ACHN (cell line): ENCODE data around the gene CEP85.
A peak's percentile ranks its signal among the peaks of the same experiment; 100 is the strongest.
"Not testable (repeated sequence)": the region's sequence is repeated elsewhere in the genome, so short reads cannot be mapped to it uniquely, and the experiment has no call there.

Experiments
- DNase-seq: peaks from one replicate; pipeline ENCODE4 v3.0.0-alpha.2; 2015
- in situ Hi-C: cut with HindIII; loops from 2 replicates; pipeline ENCODE4 v1.10.0; 2017; ENCODE audit warnings: low sequenced_read_pairs, low pct_ligation_motif_present, low pct_unique_long_range_greater_than_20kb

Gene CEP85

GRCh38 chr1:26220199-26220912 lies 13.6 kb upstream of the CEP85 start:
- no peak for DNase-seq
- in situ Hi-C loops = no loop called here

DNA sequence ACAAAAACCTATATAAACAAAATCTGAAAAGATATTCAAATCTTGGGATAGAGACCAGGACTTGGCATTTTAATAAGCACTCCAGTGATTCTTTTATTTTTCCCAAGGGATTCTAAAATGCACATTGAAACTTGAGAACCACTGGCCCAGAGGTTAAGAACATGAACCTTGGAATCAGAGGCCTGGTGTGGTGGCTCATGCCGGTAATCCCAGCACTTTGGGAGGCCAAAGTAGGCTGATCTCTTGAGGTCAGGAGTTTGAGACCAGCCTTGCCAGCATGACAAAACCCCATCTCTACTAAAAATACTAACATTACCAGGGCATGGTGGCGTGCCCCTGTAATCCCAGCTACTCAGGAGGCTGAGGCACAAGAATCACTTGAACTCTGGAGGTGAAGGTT lies 12.9 kb upstream of the CEP85 start:
- in situ Hi-C loops = no loop called here
- DNase-seq = no peak

DNA sequence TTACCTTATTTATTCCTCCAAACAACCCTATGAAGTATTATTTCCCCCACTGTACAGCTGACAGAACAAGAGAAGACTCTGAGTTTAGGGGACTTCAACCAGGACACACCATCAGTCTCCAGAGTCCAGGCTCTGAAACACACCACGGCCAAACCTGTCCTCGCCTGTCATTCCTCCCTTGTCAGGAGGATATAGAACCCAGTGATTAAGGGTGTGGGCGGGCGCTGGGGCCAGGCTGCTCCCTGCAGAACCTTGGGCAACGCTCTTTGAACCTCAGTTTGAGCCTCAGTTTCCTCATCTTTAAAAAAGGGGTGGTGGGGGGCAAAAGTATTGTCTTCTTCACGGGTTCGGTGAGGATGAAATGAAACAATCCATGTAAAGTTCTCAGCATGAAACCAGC lies 9.4 kb upstream of the CEP85 start:
- in situ Hi-C loops = no loop called here
- DNase-seq = no peak

- DNase-seq = peak; percentile 2
- in situ Hi-C loops = no loop called here
These were observed 8.8 kb upstream of the CEP85 start for GRCh38 chr1:26225033-26225831.

- in situ Hi-C loops = not testable (repeated sequence)
These were observed 3.3 kb upstream of the CEP85 start for GRCh38 chr1:26230682-26231081.

DNA sequence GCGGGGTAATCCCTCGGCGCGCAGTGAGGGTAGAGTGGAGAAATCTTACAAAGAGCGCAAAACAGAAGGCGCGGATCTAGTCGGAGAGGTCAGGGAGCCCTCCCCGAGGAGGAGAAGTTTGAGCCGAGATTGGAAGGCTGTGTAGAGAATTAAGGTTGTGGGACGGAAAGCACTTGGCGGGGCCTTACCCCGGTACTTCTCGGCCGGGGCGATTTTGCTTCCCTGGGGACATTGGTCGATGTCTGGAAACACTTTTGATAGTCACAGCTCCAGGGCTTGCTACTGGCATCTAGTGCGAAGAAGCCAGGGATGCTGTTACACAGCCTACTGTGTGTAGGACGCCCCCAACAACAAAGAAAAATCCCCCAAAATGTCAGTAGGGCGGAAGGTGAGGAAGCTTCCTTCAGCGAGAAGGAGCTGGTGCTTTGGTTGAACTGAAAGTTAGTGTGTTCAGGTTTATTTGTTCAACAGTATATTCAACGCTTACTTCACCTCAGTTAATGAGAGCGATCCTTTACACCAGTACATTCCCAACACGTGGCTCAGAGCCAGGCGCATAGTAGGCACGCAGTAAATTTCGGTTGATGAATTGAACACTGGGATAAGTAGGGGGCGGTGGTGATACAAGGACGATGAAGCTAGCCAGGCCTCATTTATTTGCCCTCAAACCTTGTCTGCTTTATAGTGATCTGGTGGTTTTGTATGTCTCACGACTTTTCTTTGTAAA lies 807 bp downstream of the CEP85 start:
- DNase-seq = peak; percentile 20
- in situ Hi-C loops = no loop called here

More at GRCh38 chr1:26230682-26231081, 3.3 kb upstream of the CEP85 start:
- DNase-seq = not testable (repeated sequence)

GRCh38 chr1:26237230-26237966 lies 3.4 kb downstream of the CEP85 start:
- peak; percentile 26 for DNase-seq
- in situ Hi-C loops = no loop called here

GRCh38 chr1:26239936-26240335 lies 5.9 kb downstream of the CEP85 start:
- in situ Hi-C loops = no loop called here
- DNase-seq = no peak

DNA sequence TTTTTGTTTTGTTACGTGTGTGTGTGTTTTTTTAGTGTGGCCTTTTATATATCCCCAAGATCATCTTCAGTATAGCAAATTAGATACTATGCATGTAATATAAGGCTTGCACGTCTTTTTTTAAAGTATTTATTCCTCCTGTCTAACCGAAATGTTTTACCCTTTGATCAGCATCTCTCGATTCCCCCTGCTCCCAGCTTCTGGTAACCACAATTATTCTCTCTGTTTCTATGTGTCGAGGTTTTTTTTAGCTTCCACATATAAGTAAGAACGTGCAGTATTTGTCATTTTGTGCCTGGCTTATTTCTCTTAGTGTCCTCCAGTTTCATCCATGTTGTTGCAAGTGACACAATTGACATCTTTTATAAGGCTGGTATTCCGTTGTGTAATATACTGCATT lies 18.7 kb downstream of the CEP85 start:
- DNase-seq = no peak
- in situ Hi-C loops = no loop called here

GRCh38 chr1:26254404-26254803 lies 20.4 kb downstream of the CEP85 start:
- in situ Hi-C loops = no loop called here

GRCh38 chr1:26257222-26257621 lies 23.2 kb downstream of the CEP85 start:
- in situ Hi-C loops = no loop called here
- DNase-seq = no peak

More at GRCh38 chr1:26254404-26254803, 20.4 kb downstream of the CEP85 start:
- DNase-seq = no peak

DNA sequence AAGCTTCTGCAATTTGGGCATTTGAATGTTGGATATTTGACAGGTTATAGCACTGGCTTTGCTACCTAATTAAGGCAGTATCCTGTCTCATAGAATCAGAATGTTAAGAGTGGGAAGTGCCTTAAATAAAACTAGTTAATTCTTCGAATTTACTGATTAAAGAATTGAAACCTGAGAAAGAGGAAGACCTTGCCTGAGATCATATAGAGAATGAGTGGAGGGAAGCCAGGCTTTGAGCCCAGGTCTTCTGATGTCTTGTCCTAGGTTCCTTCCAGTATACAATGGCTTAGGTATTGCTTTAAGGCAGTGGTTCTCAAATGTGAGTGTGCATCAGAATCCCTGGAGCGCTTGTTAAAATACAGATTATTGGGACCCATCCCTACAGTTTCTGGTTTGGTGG lies 25.0 kb downstream of the CEP85 start:
- in situ Hi-C loops = no loop called here
- DNase-seq = no peak

DNA sequence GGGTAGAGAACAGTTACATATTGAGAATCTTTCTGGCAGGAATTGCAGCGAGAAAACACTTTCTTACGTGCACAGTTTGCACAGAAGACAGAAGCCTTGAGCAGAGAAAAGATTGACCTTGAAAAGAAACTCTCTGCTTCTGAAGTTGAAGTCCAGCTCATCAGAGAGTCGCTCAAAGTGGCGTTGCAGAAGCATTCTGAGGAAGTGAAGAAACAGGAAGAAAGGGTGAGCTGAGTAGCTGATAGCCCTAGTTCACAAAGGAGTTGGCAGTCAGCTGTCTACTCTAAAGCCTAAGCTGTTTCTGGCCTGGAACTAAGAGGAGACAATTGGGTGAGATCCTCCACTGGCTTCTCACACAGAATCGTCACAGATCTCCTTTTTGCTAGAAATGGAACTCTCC lies 25.6 kb downstream of the CEP85 start:
- DNase-seq = no peak
- in situ Hi-C loops = no loop called here

GRCh38 chr1:26263212-26263611 lies 29.2 kb downstream of the CEP85 start:
- in situ Hi-C loops = no loop called here
- no peak for DNase-seq

- DNase-seq = no peak
- in situ Hi-C loops = no loop called here
These were observed 31.4 kb downstream of the CEP85 start for GRCh38 chr1:26265405-26265804.

DNA sequence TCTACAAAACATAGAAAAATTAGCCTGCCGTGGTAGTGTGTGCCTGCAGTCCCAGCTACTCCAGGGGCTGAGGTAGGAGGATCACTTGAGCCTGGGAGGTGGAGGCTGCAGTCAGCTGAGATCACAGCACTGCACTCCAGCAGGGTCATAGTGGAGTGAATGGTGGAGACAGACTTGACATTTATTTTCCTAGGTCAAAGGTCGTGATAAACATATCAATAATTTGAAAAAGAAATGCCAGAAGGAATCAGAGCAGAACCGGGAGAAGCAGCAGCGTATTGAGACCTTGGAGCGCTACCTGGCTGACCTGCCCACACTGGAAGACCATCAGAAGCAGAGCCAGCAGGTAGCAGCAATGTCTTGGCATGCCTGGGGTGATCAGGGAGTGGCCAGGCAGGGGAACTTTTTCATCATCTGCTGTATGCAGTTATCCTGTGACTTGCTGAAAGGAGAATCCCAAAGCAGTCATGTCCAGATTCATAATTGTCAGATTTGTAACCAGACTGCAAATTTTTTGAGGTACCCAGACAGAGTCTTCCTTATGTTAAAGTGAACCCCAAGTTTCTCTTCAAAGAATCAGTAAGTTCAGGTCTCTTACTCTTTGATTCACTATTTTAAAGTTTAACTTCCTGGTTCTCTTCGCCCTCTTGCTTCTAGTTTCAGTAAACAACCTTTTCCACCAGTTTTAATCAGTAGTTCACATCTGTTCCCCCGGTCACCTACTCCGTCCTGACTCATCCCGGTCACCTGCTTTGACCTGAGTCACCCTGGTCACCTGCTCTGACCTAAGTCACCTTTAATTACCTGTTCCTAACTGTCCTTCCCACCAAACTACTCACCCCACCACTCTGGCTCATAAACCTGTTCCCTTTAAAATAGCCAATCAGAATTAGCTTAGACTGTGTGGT lies 34.5 kb downstream of the CEP85 start:
- in situ Hi-C loops = no loop called here
- no peak for DNase-seq

- in situ Hi-C loops = no loop called here
- DNase-seq = no peak
These were observed 35.2 kb downstream of the CEP85 start for GRCh38 chr1:26269198-26269550.
